ENCODE measurements around the gene PLEKHA8.
A peak's percentile ranks its signal among the peaks of the same experiment; 100 is the strongest.

Gene PLEKHA8

GRCh38 chr7:30027065-30027456 lies 1.2 kb upstream of the PLEKHA8 start:
- Histone ChIP-seq H3K9ac (ENCODE audit: insufficient read length) (peak overlapping the region; percentile 49), H3K9me3 (ENCODE audit: low read depth, low read length) (no peaks in the 10 kb centered on the region), H3K36me3 (ENCODE audit: insufficient read depth, low read length) (no peaks in the 10 kb centered on the region), H3K4me3 (peak overlapping the region; percentile 95), H3K27ac (peak overlapping the region; percentile 83)
- TF ChIP-seq EZH2 (IDR thresholded peaks at IDR 0.05): no peak
- TF ChIP-seq FOXP2 (optimal IDR thresholded peaks at IDR 0.05; ENCODE audit: control extremely low read depth, extremely low read length, insufficient read depth): no peak
- no peak for TF ChIP-seq POLR2AphosphoS5 (IDR thresholded peaks at IDR 0.05; ENCODE audit: borderline replicate concordance, low read depth, low read length)
- DNase-seq (ENCODE audit: low read depth, low spot score): peak; percentile 58

- TF ChIP-seq POLR2AphosphoS5 (IDR thresholded peaks at IDR 0.05; ENCODE audit: borderline replicate concordance, low read depth, low read length) (no peak; the same call in 1 of the 2 replicates), FOXP2 (optimal IDR thresholded peaks at IDR 0.05; ENCODE audit: control extremely low read depth, extremely low read length, insufficient read depth) (no peak), EZH2 (IDR thresholded peaks at IDR 0.05) (no peak)
- Histone ChIP-seq H3K9me3 (ENCODE audit: low read depth, low read length) (no peaks in the 10 kb centered on the region), H3K9ac (ENCODE audit: insufficient read length) (peak overlapping the region; percentile 49), H3K36me3 (ENCODE audit: insufficient read depth, low read length) (no peaks in the 10 kb centered on the region), H3K4me3 (peak overlapping the region; percentile 95), H3K27ac (peak overlapping the region; percentile 83)
- DNase-seq (ENCODE audit: low read depth, low spot score): peak; percentile 34
Measured at GRCh38 chr7:30027740-30028215, 434 bp upstream of the PLEKHA8 start.

- TF ChIP-seq EZH2 (IDR thresholded peaks at IDR 0.05) (no peak), POLR2AphosphoS5 (IDR thresholded peaks at IDR 0.05; ENCODE audit: borderline replicate concordance, low read depth, low read length) (no peak), FOXP2 (optimal IDR thresholded peaks at IDR 0.05; ENCODE audit: control extremely low read depth, extremely low read length, insufficient read depth) (no peak)
- no peaks in the 10 kb centered on the region for H3K36me3 ChIP-seq (ENCODE audit: insufficient read depth, low read length)
- no peak for DNase-seq (ENCODE audit: low read depth, low spot score)
Measured at GRCh38 chr7:30028749-30029635, 780 bp downstream of the PLEKHA8 start.

GRCh38 chr7:30029696-30030095 lies 1.5 kb downstream of the PLEKHA8 start:
- peak overlapping the region; percentile 95 for H3K4me3 ChIP-seq
- H3K27ac ChIP-seq: 0 out of 2 replicates have a peak overlapping the region, but pooled peaks have one; percentile 5
- H3K36me3 ChIP-seq (ENCODE audit: insufficient read depth, low read length): no peaks in the 10 kb centered on the region
- H3K9ac ChIP-seq (ENCODE audit: insufficient read length): peak overlapping the region; percentile 74
- H3K9me3 ChIP-seq (ENCODE audit: low read depth, low read length): no peaks in the 10 kb centered on the region
- no peak for TF ChIP-seq FOXP2 (optimal IDR thresholded peaks at IDR 0.05; ENCODE audit: control extremely low read depth, extremely low read length, insufficient read depth)
- no peak for TF ChIP-seq EZH2 (IDR thresholded peaks at IDR 0.05)
- no peak for TF ChIP-seq POLR2AphosphoS5 (IDR thresholded peaks at IDR 0.05; ENCODE audit: borderline replicate concordance, low read depth, low read length)
- DNase-seq (ENCODE audit: low read depth, low spot score): no peak

More at GRCh38 chr7:30028749-30029635, 780 bp downstream of the PLEKHA8 start:
- peak overlapping the region; percentile 5; the same call in 1 of the 2 replicates for H3K27ac ChIP-seq
- peak overlapping the region; percentile 74 for H3K9ac ChIP-seq (ENCODE audit: insufficient read length)
- peak overlapping the region; percentile 95 for H3K4me3 ChIP-seq
- H3K9me3 ChIP-seq (ENCODE audit: low read depth, low read length): no peaks in the 10 kb centered on the region

GRCh38 chr7:30032310-30033125 lies 4.3 kb downstream of the PLEKHA8 start:
- TF ChIP-seq POLR2AphosphoS5 (IDR thresholded peaks at IDR 0.05; ENCODE audit: borderline replicate concordance, low read depth, low read length) (no peak), FOXP2 (optimal IDR thresholded peaks at IDR 0.05; ENCODE audit: control extremely low read depth, extremely low read length, insufficient read depth) (no peak), EZH2 (IDR thresholded peaks at IDR 0.05) (no peak)
- H3K4me3 ChIP-seq: no peak overlapping the region

GRCh38 chr7:30034501-30034900 lies 6.3 kb downstream of the PLEKHA8 start:
- Histone ChIP-seq H3K4me3 (no peak overlapping the region), H3K36me3 (ENCODE audit: insufficient read depth, low read length) (no peaks in the 10 kb centered on the region)
- no peak for DNase-seq (ENCODE audit: low read depth, low spot score)

More at GRCh38 chr7:30032310-30033125, 4.3 kb downstream of the PLEKHA8 start:
- no peak overlapping the region for H3K27ac ChIP-seq
- DNase-seq (ENCODE audit: low read depth, low spot score): no peak
- H3K36me3 ChIP-seq (ENCODE audit: insufficient read depth, low read length): no peaks in the 10 kb centered on the region
- no peak overlapping the region for H3K9ac ChIP-seq (ENCODE audit: insufficient read length)
- H3K9me3 ChIP-seq (ENCODE audit: low read depth, low read length): no peaks in the 10 kb centered on the region

GRCh38 chr7:30036220-30036619 lies 8.0 kb downstream of the PLEKHA8 start:
- H3K9me3 ChIP-seq (ENCODE audit: low read depth, low read length): no peaks in the 10 kb centered on the region
- H3K9ac ChIP-seq (ENCODE audit: insufficient read length): no peak overlapping the region
- no peaks in the 10 kb centered on the region for H3K36me3 ChIP-seq (ENCODE audit: insufficient read depth, low read length)
- TF ChIP-seq EZH2 (IDR thresholded peaks at IDR 0.05): no peak
- no peak for TF ChIP-seq POLR2AphosphoS5 (IDR thresholded peaks at IDR 0.05; ENCODE audit: borderline replicate concordance, low read depth, low read length)
- no peak for TF ChIP-seq FOXP2 (optimal IDR thresholded peaks at IDR 0.05; ENCODE audit: control extremely low read depth, extremely low read length, insufficient read depth)
- DNase-seq (ENCODE audit: low read depth, low spot score): no peak
- H3K4me3 ChIP-seq: no peak overlapping the region
- H3K27ac ChIP-seq: no peak overlapping the region

More at GRCh38 chr7:30034501-30034900, 6.3 kb downstream of the PLEKHA8 start:
- Histone ChIP-seq H3K9me3 (ENCODE audit: low read depth, low read length) (no peaks in the 10 kb centered on the region), H3K9ac (ENCODE audit: insufficient read length) (no peak overlapping the region), H3K27ac (no peak overlapping the region)
- TF ChIP-seq EZH2 (IDR thresholded peaks at IDR 0.05) (no peak), POLR2AphosphoS5 (IDR thresholded peaks at IDR 0.05; ENCODE audit: borderline replicate concordance, low read depth, low read length) (no peak), FOXP2 (optimal IDR thresholded peaks at IDR 0.05; ENCODE audit: control extremely low read depth, extremely low read length, insufficient read depth) (no peak)
